OCI-LY3 (cell line): ENCODE results near the gene CNTFR.

Source experiments
- H2AFZ ChIP-seq: fragments of 200-600, 300-600 bp; shearing (Covaris generic); 2 replicates; pipeline ENCODE4 v1.6.0; 2014; ENCODE audit warnings: antibody characterized with exemption, low read depth, low read length
- H3K27ac ChIP-seq: fragments of 200-600, 300-600 bp; sonication (generic); 2 replicates; pipeline ENCODE4 v1.5.1; 2014; ENCODE audit warnings: mild to moderate bottlenecking, low read length, moderate library complexity, mixed read lengths
- H3K27me3 ChIP-seq: fragments of 200-600, 300-600 bp; sonication (generic); 2 replicates; pipeline ENCODE4 v1.6.1; 2014; ENCODE audit warnings: low read depth, low read length, mixed read lengths
- H3K36me3 ChIP-seq: fragments of 200-600, 300-600 bp; sonication (generic); replicated peaks from 2 replicates; pipeline ENCODE3; 2014; ENCODE audit warnings: low read depth, low read length, mixed read lengths
- H3K4me1 ChIP-seq: fragments of 300-600, 200-600 bp; sonication (generic); 2 replicates; pipeline ENCODE4 v1.6.1; 2014; ENCODE audit warnings: low read length, mixed read lengths
- H3K4me2 ChIP-seq: fragments of 200-600, 300-600 bp; sonication (generic); 2 replicates; pipeline ENCODE4 v1.6.1; 2014; ENCODE audit warnings: low read length, mixed read lengths
- H3K4me3 ChIP-seq: fragments of 300-600, 200-600 bp; sonication (generic); 2 replicates; pipeline ENCODE4 v1.5.1; 2014; ENCODE audit warnings: antibody characterized with exemption, mild to moderate bottlenecking, low read length, moderate library complexity
- H3K79me2 ChIP-seq: fragments of 300-600, 200-600 bp; shearing (Covaris generic); 2 replicates; pipeline ENCODE4 v1.6.1; 2014; ENCODE audit warnings: mild to moderate bottlenecking, low read length, mixed read lengths
- H3K9ac ChIP-seq: fragments of 300-600, 200-600 bp; shearing (Covaris generic); 2 replicates; pipeline ENCODE4 v1.6.0; 2014; ENCODE audit warnings: mild to moderate bottlenecking, low read length, moderate library complexity
- H3K9me3 ChIP-seq: fragments of 200-600, 300-600 bp; shearing (Covaris generic); 2 replicates; pipeline ENCODE4 v1.6.1; 2014; ENCODE audit warnings: low read length, mixed read lengths; ENCODE audit not compliant: insufficient read depth
- H4K20me1 ChIP-seq: fragments of 200-600, 300-600 bp; sonication (generic); 2 replicates; pipeline ENCODE4 v1.6.1; 2016; ENCODE audit warnings: low read length, mixed read lengths; ENCODE audit not compliant: insufficient read depth
- CTCF ChIP-seq: fragments of 200-600, 300-600 bp; sonication (generic); IDR thresholded peaks from 2 replicates; pipeline ENCODE4 v1.5.1; 2014; ENCODE audit warnings: antibody characterized with exemption, low read length, low read depth
- EZH2phosphoT487 ChIP-seq: fragments of 200-600 bp; shearing (Covaris generic); IDR thresholded peaks from 2 replicates; pipeline ENCODE4 v1.6.1; 2018; ENCODE audit warnings: antibody characterized with exemption, mixed run types, low read depth

The CNTFR gene

GRCh38 chr9:34558919-34559623 is 30.5 kb downstream of the CNTFR start:
- Histone ChIP-seq H4K20me1 (no peaks in the 10 kb centered on the region), H3K4me1 (peaks cover 6% of the 10 kb centered on the region; the same call in 1 of the 2 replicates), H2AFZ (no peak overlapping the region), H3K9ac (no peak overlapping the region), H3K36me3 (no peaks in the 10 kb centered on the region), H3K4me2 (no peak overlapping the region), H3K27me3 (no peaks in the 10 kb centered on the region), H3K4me3 (no peak overlapping the region), H3K27ac (no peak overlapping the region), H3K9me3 (no peaks in the 10 kb centered on the region), H3K79me2 (no peaks in the 10 kb centered on the region)
- TF ChIP-seq EZH2phosphoT487 (no peak), CTCF (no peak)

GRCh38 chr9:34558364-34558763 is 31.2 kb downstream of the CNTFR start:
- TF ChIP-seq EZH2phosphoT487 = no peak
- TF ChIP-seq CTCF = no peak
- Histone ChIP-seq H3K27ac (no peak overlapping the region), H3K4me1 (peaks cover 3% of the 10 kb centered on the region; the same call in 1 of the 2 replicates), H3K36me3 (no peaks in the 10 kb centered on the region), H3K4me3 (no peak overlapping the region), H2AFZ (no peak overlapping the region), H3K9ac (no peak overlapping the region), H3K9me3 (no peaks in the 10 kb centered on the region), H3K79me2 (no peaks in the 10 kb centered on the region), H4K20me1 (no peaks in the 10 kb centered on the region), H3K27me3 (no peaks in the 10 kb centered on the region), H3K4me2 (no peak overlapping the region)

- Histone ChIP-seq H3K27ac (no peak overlapping the region), H4K20me1 (no peaks in the 10 kb centered on the region), H3K27me3 (no peaks in the 10 kb centered on the region), H3K4me1 (no peaks in the 10 kb centered on the region), H3K9me3 (no peaks in the 10 kb centered on the region), H3K4me3 (no peak overlapping the region), H3K79me2 (no peaks in the 10 kb centered on the region), H3K36me3 (no peaks in the 10 kb centered on the region), H2AFZ (no peak overlapping the region), H3K4me2 (no peak overlapping the region), H3K9ac (no peak overlapping the region)
- TF ChIP-seq CTCF (no peak), EZH2phosphoT487 (no peak)
These were observed 31.9 kb downstream of the CNTFR start for GRCh38 chr9:34557426-34558321.

- TF ChIP-seq EZH2phosphoT487 (no peak), CTCF (no peak)
- no peaks in the 10 kb centered on the region for H3K79me2 ChIP-seq
- H3K27me3 ChIP-seq = no peaks in the 10 kb centered on the region
These were observed 32.6 kb downstream of the CNTFR start for GRCh38 chr9:34556949-34557348.

More at GRCh38 chr9:34556949-34557348, 32.6 kb downstream of the CNTFR start:
- Histone ChIP-seq H3K4me2 (no peak overlapping the region), H4K20me1 (no peaks in the 10 kb centered on the region), H2AFZ (no peak overlapping the region), H3K27ac (no peak overlapping the region), H3K4me3 (no peak overlapping the region), H3K9me3 (no peaks in the 10 kb centered on the region), H3K4me1 (no peaks in the 10 kb centered on the region), H3K36me3 (no peaks in the 10 kb centered on the region), H3K9ac (no peak overlapping the region)
